ENCODE data around the gene CHMP4A.

CHMP4A gene, protein sequence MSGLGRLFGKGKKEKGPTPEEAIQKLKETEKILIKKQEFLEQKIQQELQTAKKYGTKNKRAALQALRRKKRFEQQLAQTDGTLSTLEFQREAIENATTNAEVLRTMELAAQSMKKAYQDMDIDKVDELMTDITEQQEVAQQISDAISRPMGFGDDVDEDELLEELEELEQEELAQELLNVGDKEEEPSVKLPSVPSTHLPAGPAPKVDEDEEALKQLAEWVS

DNA sequence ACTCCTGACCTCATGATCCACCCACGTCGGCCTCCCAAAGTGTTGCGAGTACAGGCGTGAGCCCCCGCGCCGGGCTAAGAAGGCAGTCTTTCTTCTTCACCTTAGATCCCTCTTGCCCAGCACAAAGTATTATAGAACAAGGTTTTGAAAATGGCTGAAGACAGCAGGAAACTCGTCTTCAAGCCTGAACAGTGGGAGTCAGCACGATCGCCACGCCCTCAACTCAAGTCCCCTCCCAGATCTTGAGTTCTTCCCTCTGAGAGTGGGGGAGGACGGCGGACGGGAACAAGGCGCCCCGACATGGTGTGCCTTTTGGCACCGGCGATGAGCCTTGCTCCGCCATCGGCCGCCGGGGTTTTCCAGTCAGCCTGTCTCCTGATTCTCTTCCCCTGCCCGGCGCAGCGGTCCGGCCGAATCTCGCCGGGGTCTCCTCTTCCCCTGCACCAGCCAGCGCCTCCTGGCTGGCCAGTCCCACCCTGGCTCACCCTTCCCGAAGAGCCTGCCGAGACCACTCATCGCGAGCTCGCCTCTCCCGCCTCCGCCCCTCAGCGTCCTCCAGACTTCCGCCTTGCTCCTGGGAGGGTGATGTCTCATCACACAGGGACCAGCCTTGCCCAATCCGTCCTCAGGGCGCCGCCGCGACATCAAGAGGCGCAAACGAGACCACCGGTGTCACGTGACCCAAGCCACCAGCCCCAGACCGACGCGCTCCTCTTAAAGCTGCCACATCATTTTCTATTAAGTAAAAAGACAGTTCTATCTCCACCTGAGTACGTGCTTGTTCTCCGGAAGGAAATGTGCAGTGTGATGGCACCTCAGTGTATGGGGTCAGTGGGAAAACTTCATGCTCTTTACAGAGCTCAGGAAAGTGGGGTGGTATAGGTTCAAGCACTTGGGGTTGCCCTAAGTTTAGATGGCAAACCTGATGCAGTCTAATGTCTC is at the start of gene CHMP4A:
CHMP4A (minus strand) TSS at position 565 of the 942 bp plus-strand sequence; CDS start at position 516, 49 bp downstream.
- FAIRE-seq: no peak
- DNase-seq (ENCODE audit: low spot score): peak; percentile 88

DNA sequence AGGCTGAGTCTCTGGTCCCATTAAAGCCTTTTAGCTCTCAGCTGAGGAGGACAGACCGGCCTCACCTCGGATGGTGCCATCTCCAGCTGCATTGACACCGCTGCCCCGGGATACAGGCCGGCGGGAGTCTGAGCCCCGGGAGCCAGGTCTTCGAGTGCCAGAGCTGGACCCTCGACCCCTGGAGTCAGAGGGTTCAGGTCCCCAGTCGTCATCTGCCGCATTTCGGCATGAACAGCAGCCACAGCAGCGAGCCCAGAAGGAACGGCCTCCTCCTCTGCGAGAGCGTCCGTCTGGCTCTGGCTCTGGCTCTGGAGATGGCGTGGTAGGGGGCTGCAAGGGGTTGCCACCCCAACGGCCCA is 48.7 kb upstream of the CHMP4A start:
- DNase-seq (ENCODE audit: low spot score) (no peak), FAIRE-seq (no peak)

DNA sequence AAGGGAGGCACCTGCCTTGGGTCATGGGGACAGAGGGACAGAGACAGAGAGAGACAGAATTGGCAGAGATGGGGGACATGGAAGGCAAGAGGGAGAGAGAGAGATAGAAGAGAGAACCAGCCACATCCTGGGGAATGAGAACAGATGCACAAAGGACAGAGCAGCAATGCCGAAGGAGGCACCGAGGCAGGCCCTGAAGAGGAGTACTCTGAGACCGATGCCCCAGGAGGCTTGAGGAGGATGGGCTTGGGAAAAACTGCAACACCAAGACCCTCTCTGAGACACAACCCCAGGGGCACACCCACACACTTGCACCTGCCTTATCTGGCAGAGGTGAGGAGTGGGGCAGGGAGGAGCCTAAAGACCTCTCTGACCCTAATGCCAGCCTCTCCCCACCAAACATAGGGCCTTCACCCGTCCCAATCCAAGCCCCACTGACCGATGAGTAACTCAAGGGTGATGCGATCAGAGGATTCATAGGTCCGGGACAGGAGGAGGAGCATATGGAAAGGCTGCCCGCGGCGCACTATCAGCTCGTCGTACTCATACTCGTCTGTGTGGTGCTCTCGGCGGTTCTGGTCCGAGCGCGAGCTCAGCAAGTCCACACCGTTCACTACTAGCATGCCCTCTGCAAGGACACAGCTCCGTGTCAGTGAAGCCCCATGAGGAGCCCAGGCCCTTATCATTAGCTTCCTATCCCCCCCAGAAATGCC is 48.1 kb upstream of the CHMP4A start:
- no peak for DNase-seq (ENCODE audit: low spot score)
- FAIRE-seq: no peak

DNA sequence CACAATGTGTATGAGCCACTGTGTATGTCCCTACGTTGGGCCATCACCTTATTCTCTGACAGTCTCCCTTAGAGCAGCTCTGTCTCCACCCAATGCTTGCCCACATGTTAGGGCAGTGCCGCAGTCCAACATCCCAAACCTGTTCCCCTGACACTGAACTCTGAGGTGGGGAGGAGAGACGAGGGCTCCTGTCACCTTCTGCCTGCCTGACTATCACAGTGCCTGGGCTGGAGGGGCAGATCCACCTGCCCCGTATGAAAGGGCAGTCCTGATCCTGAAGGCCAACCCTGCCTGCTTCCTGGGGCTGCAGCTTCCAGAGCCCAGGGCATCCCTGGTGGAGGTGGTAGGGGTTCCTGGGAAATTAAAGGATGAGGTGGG is 47.5 kb upstream of the CHMP4A start:
- DNase-seq (ENCODE audit: low spot score) (no peak), FAIRE-seq (no peak)

DNA sequence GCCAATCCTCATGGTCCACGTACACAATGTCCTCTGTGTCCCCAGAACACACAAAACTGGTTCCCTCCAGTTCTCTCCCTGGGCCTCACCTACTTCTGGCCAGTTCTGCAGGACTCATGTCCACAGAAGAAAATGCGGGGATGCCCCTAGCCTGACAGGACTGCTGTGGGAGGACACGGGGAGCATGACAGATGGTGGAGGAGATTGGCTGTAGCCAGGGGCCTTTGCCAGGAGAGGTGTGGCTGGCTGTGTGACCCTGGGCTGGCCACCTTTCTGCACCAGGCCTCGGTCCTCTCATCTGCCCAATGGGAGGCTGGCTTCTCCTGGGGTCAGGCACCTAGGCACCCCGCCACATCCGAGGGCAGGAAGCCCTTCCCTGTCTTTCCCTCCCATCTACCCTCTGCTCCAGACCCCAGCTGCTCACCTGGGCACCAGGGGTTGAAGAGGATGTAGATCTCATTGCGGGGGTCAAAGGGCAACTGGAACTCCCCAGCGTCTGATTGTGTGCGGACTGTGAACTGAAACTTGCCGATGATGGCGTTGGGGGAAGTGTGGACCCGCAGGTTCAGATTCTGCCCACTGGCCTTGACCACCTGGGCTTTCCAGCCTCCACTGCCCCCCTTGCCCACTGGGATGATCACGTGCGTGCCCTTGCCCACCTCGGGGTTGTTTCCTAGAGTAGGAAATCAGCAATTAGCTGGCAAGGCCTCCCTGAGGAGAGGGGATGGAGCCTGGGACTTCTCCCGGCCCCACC is 46.9 kb upstream of the CHMP4A start:
- FAIRE-seq: no peak
- DNase-seq (ENCODE audit: low spot score): no peak

DNA sequence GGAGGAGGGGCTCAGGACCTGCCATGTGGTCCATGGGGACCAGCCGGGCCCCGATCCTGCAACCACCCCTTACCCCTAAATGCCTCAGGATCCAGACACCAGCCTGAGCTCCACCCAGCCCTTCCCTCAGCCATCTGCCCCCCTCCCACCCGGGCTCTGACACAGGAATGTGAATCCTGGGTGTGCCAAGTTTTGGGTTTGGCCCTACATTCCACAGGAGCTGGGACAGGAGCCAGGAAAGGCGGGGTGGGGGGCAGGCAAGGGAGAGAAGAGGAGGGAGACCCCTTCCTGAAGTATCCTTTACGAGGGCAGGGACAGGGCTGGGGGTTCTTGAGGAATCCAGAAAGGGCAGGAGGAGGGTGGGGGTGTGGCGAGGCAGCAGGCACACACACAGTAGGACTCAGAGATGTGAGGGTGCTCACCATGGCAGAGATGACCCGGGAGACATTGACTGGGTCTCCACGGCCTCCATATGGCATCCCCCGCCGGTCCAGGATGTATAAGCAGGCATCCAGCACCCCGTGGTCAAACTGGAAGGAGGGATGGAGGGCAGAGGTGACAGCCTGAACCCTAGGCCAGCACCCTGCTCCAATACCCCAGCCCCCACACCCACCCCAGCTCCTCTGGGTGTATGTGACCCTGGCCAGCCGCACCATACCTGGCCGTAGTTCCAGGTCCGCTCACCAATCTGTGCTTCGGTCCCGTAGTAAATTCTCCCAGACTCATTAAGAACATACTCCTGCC is 46.2 kb upstream of the CHMP4A start:
- FAIRE-seq: no peak

DNA sequence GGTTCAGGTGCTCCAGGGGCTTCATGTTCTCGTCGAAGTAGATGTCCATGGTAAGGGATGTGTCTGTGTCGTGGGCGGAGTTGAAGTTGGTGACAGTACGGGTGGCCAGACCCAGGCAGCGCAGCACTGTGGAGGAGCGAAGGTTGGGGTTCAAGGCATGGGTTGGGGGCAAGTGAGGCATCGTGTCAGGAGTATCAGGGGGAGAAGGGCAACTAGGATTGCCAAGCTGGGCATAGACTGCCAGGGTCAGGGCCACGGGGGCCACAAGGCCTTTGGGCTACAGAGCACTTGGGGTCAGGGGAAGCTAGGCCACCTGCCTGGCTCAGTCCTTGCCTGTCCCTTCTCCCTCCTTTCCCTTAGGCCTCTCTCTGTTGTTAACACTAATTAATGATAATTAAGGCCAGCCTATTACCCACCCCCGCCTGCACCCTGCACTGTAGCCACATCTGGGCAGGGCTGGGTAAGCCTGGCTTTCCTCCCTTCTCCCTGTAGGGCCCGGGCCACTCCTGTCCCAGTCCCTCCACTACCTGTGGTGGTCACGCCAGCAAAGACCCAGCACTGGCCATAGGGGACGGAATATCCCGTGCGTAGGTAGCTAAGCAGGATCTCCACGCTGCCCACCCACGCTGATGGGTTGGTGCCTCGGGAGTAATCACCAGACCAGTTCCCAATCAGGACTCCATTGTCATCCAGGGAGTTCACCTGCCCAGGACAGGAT is 45.4 kb upstream of the CHMP4A start:
- DNase-seq (ENCODE audit: low spot score): no peak
- no peak for FAIRE-seq

More for the DNA sequence above, 46.2 kb upstream of the CHMP4A start:
- no peak for DNase-seq (ENCODE audit: low spot score)

DNA sequence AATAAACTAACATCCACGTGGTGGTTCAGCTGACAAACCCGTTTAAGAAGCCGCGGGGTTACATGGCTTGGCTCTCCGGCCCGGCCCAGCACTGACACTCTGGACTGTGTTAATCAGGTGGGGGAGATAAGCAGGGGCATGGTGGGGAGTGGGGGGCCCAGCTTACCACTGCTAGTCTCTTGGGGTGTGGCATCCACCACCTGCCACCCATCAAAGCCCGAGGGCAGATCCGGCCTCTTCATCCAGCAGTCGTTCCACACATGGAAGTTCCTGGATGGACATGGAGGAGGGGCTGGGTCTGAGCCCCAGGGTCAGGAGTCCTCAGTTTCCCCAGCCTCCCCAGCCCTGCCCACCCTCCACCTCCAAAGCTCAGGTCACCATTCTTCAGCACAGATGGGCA is 44.8 kb upstream of the CHMP4A start:
- DNase-seq (ENCODE audit: low spot score) (no peak), FAIRE-seq (no peak)

DNA sequence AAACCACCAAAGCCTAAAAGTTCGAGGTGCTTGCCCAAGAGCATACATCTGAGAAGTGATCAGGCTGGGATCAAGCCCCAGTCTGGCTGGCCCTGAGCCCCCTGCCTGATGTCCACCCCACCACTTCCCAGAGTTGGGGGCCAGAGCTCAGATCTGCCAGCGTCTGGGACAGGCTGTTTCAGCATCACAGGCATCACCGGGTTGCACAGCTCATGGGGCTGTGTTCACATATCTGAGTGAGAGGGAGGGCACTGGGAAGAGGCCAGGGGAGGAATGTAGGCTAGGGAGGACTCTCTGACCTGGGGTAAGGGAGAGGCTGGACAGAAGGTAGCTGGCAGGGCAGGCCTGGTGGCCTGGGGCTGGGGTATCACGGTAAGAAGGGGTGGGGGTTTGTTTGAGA is 43.7 kb upstream of the CHMP4A start:
- FAIRE-seq (no peak), DNase-seq (ENCODE audit: low spot score) (no peak)

DNA sequence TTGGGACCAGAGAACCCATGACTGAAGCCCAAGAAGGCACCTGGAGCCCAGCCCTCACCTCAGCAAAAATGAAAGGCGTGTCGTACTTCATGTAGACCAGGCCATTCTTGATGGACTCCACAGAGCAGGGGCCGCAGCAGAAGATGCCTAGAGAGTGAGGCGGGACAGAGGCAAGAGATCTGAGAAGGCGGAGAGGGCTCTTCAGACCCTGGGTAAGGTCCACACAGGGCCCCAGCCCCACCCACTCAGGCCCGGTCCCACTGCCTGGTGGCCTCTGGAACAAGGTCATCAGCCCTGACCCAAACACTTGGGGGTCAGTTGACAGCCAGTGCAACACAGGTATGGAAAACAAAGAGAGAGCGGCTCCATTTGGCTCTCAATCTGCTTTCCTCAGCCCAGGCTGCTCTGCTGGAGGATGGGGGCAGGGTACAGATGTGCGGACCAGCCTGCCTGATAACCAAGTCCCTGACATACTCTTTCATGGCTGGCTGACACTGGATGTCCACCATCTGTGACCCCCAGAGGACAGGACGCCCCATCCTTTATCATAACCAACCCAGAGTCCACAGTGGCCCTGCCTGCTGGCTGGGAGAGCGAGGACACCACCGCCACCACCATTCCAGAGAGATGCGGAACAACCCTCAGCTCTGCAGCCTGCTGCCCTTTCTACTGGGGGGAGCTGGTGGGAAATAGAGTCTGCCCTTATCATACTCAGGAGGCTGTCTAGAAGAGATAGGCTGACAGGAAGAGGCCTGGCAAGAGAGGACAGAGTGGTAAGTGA is 42.8 kb upstream of the CHMP4A start:
- DNase-seq (ENCODE audit: low spot score): no peak
- FAIRE-seq: no peak

DNA sequence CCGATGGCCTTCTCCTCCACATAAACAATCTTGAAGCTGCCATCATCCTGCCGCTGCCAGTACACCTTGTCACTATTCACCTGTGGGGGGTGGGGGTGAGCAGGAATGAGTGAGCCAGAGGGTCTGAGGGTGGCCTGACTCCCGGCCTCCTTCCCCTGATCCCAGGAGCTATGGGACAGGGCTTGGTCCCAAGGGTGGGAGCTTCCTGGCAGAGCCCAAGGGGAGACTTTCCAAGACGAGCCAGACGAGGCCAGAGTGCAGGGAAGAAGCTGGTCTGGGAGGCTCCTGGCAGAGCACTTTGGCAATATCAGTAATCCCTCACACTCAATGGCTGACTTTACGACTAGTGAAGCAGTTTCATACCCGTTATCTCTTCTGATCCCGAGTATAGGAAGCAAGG is 42.1 kb upstream of the CHMP4A start:
- DNase-seq (ENCODE audit: low spot score): no peak
- no peak for FAIRE-seq

DNA sequence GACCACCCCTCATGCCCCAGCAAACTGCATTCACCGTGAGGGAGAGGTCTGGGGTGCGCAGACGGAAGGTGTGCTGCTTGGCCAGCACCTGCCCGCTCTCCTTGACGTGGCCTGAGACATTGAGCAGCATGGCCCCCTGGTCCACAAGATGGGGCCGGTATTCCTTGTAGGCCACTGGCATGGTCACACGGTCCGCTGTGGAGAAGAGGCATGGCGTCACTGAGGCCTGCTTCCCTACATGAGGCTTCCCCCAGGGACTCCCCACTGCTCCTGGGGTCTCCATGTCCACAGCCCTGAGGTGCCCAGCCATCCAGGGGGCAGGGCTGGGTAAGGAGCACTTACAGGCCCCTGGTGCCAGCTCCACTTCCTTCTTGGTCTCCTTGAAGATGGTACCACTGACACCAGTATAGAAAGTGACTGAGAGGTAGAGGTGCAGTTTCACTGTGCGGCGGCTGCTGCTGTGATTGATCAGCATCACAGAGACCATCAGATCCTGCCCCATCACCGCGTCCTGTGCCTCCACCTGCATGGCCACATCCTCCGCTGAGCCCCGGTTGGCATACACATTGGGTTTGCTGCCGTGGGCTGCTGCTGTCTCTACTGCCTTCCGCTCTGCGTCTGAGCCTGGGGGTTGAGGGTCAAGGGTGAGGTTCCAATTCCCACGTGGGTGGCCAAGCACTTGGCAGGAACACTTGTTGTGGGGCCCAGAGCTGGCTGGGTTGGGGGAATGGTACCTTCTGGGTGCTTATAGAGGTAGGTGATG is 41.5 kb upstream of the CHMP4A start:
- DNase-seq (ENCODE audit: low spot score) (no peak), FAIRE-seq (no peak)

DNA sequence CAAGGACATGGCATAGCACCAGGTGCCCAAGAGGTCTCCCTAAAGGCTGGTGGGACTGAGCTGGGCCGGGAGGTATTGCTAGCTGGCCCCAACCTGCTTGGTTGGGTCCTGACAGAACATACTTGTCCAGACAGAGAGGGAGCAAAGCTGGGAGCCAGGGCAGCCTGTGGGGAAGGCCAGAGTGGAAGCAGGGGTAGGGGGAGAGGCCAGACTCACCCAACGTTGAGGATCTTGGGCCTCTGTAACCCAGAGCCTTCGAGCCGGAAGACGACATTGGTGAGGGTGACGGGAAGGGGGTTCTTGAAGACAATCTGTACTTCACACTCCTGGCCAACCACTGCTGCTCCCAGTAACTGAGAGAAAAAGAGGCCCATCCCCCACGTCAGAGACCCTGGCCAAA is 40.6 kb upstream of the CHMP4A start:
- FAIRE-seq: no peak
- no peak for DNase-seq (ENCODE audit: low spot score)

DNA sequence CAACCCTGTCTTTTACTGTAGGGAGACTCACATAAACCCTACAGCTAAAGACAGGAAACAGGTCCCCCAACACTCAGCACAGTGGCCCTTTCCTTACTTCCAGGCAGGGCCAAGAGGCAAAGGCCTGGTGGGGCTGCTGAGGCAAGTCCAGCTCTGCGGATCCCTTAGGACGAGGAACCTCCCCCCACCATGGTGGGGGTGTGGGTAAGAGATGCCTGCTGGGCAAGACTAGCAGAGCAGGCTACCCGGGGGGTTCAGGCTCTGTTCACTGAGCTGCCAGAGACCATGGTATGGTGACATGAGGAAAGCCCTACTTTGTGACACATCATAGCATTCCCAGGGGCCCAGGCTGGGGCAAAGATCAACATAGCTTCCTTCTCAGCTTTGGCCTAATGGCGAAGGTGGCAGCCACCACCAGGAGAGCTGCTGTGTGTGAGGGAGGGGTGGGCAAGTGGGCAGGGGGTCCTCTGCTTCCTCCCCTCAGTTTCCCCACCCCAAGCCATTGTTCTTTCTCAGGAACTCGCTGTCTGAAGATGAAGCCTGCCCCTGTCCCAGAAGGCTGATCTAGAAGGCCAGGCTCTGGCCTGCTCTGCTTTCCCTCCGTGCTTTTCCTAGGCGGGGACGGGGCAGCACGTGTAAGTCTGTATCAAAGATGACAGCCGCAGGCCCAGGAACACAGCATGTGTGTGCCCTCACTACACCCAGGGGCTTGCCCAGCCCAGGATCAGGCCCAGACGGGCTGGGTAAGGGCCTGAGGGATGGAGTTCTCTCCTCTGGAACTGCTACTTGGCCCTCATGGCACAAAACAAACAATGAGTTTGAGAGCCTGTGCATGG is 39.2 kb upstream of the CHMP4A start:
- FAIRE-seq: no peak
- DNase-seq (ENCODE audit: low spot score): no peak

DNA sequence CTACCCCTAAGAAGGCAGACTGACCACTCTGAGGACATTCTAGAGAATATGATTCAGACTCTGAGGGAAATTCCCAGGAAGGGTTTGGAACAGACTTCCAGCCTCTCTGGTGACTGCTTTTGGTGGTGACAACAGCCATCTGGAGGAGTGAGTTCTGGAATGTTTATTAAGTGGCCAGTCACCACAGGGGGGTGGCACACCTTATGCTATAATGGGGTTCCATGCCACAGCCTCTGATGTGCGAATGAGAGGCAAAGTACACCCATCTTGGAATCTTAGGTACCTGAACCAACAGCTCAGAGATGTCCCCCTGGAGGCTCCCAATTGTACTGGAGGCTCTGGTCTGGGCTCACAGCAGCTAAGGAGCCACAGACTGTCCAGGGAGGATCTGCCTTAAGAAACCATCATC is 38.6 kb upstream of the CHMP4A start:
- DNase-seq (ENCODE audit: low spot score) (peak; percentile 69), FAIRE-seq (no peak)

DNA sequence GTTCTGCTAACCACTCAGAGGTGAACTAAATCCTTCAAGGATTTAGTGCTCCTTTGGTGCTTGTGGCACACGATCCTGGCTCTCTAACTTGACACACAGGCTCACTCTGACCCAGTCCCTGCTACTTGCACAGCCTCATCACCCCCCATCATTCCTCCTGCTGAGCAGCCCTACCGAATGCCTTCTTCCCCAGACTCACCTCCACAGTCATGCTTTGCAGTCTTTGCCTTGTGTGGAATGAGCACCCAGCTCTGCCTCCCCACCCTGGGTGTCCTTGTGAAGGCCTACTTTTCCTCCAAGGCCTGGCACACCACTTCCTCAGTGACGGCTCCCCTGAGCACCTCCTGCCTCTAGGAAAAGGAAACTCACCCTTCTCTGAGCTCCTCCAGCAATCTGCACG is 37.1 kb upstream of the CHMP4A start:
- DNase-seq (ENCODE audit: low spot score) (no peak), FAIRE-seq (no peak)

DNA sequence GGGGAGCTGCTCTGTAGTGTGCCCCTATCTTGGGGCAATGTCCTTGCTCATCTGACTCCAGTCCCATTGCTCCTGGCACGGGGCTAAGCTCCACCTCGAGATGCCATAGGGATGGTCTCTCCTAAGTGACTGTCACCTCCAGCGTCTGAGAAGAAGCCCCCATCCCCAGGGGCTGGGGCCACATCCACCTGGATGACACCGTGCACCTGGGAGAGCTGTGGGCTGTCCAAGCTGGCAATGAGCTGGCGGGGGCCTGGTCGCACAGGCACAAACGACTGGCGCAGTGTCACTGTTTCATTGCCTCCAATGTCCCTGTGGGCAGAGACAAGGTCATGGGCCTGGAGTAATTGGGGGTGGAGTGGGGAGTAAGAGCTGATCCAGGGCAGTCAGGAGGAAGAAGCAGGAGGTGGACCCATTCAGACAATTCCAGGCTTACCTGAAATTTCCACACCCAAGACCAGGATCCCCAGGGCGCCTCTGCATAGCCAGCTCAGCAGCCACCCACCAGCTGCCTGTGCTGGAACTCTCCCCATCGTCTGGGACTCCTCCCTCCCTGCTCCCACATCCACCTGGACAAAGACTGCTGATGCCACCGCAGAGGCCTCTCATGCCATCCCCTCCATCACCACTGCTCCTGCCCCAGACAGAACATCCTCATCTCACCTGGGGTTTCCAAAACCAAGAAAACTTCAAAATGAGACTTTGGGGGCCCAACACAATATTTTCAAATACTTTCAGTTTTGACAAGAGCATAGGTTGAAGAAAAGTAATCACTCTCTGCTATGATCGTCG is 36.1 kb upstream of the CHMP4A start:
- FAIRE-seq: no peak
- no peak for DNase-seq (ENCODE audit: low spot score)
